Measurements from ENCODE around the gene SLC25A31.

DNA sequence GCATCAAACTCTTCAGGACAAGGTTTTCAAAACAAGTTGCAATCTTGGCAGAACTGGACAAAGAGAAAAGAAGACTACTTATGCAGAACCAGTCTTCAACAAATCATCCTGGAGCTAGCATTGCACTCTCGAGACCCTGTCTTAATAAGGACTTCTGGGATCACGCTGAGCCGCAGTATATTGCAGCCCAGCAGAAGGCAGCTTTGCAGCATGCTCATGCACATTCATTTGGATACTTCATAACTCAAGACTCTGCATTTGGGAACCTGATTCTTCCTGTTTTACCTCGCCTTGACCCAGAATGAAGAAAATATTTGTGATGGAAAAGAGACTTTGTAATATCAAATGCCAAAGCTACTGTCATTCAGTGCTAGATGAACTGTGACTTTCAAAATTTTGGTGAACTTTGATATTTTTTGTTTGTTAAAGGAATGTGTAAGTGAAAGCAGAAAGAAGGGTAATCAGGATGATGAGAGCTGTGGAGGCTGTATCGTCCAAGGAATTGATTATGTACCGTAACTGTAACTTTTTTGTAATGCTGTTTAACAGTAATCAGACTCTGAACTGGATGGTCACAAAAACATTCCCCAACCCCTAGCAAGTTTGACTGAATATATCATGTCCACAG lies 79.1 kb downstream of the SLC25A31 start:
- no peak for TF ChIP-seq POLR2A (IDR thresholded peaks at IDR 0.05)
- TF ChIP-seq, protein P1, sequence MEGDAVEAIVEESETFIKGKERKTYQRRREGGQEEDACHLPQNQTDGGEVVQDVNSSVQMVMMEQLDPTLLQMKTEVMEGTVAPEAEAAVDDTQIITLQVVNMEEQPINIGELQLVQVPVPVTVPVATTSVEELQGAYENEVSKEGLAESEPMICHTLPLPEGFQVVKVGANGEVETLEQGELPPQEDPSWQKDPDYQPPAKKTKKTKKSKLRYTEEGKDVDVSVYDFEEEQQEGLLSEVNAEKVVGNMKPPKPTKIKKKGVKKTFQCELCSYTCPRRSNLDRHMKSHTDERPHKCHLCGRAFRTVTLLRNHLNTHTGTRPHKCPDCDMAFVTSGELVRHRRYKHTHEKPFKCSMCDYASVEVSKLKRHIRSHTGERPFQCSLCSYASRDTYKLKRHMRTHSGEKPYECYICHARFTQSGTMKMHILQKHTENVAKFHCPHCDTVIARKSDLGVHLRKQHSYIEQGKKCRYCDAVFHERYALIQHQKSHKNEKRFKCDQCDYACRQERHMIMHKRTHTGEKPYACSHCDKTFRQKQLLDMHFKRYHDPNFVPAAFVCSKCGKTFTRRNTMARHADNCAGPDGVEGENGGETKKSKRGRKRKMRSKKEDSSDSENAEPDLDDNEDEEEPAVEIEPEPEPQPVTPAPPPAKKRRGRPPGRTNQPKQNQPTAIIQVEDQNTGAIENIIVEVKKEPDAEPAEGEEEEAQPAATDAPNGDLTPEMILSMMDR (IDR thresholded peaks at IDR 0.05), result no peak
